Osteocyte (in vitro differentiated cells): Measurements from ENCODE around the gene ADAMTS18. TPM values are rescaled to one million over a fixed set of nuclear protein-coding genes. Genes with fewer than 3 reads are reported as not detected.
"Not testable (repeated sequence)": the region's sequence is repeated elsewhere in the genome, so short reads cannot be mapped to it uniquely, and the experiment has no call there.

Source experiments
- DNase-seq: peaks from one replicate; pipeline ENCODE4 v3.0.0; 2021; ENCODE audit warnings: mixed read lengths; ENCODE audit not compliant: unreplicated experiment; ENCODE audit errors: extremely low spot score
- H3K27ac Mint-ChIP-seq: one replicate; pipeline ENCODE4 v1.8.0; 2021; ENCODE audit warnings: mild to moderate bottlenecking, mixed read lengths; ENCODE audit not compliant: unreplicated experiment
- H3K27me3 Mint-ChIP-seq: one replicate; pipeline ENCODE4 v1.8.0; 2021; ENCODE audit warnings: mixed read lengths; ENCODE audit not compliant: unreplicated experiment
- H3K36me3 Mint-ChIP-seq: one replicate; pipeline ENCODE4 v1.8.0; 2021; ENCODE audit warnings: mixed read lengths; ENCODE audit not compliant: unreplicated experiment
- H3K4me1 Mint-ChIP-seq: one replicate; pipeline ENCODE4 v1.8.0; 2021; ENCODE audit warnings: mixed read lengths; ENCODE audit not compliant: unreplicated experiment
- H3K4me3 Mint-ChIP-seq: one replicate; pipeline ENCODE4 v1.8.0; 2021; ENCODE audit warnings: mild to moderate bottlenecking, moderate library complexity, mixed read lengths; ENCODE audit not compliant: unreplicated experiment
- H3K9me3 Mint-ChIP-seq: one replicate; pipeline ENCODE4 v1.8.0; 2021; ENCODE audit warnings: mixed read lengths; ENCODE audit not compliant: unreplicated experiment
- total RNA-seq: library from RNA; stranded (reverse); gene quantifications from 2 replicates; pipeline ENCODE4 v1.2.1, GENCODE V29; 2021
- TF ChIP-seq, protein P1 (sequence below): fragments of 200-600 bp; sonication (generic); IDR thresholded peaks from 2 replicates; pipeline ENCODE4 v1.5.0; 2021; ENCODE audit warnings: antibody characterized with exemption, mild to moderate bottlenecking, moderate library complexity

The ADAMTS18 gene
- total RNA-seq, 1 donor from 2014 or later = not detected

DNA sequence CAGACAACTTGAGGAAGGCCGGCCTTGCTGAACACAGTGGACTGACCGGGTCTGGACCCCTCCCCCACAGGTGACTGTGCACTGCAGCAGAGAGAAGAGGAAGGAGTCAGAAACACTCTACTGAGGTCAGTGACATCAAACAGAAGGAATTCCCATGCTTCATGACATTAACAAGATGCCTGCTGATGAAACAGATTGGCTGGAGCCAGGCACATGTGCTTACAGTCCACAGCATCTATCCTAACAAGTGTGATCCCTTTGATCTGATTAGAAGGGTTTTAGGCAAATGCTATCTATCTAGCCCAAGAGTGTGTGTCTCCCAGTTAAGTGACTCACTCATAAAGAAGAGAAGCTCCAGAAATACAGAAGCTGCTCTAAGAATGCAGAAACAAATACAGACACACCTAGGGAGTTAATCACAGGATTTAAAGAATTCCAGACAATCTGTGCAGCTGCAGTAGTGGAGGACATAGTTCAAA lies 145.5 kb downstream of the ADAMTS18 start:
- H3K27ac Mint-ChIP-seq = no peak overlapping the region
- no peak overlapping the region for H3K4me3 Mint-ChIP-seq
- peaks cover 9% of the 10 kb centered on the region for H3K4me1 Mint-ChIP-seq
- H3K9me3 Mint-ChIP-seq = no peaks in the 10 kb centered on the region
- TF ChIP-seq, protein P1, sequence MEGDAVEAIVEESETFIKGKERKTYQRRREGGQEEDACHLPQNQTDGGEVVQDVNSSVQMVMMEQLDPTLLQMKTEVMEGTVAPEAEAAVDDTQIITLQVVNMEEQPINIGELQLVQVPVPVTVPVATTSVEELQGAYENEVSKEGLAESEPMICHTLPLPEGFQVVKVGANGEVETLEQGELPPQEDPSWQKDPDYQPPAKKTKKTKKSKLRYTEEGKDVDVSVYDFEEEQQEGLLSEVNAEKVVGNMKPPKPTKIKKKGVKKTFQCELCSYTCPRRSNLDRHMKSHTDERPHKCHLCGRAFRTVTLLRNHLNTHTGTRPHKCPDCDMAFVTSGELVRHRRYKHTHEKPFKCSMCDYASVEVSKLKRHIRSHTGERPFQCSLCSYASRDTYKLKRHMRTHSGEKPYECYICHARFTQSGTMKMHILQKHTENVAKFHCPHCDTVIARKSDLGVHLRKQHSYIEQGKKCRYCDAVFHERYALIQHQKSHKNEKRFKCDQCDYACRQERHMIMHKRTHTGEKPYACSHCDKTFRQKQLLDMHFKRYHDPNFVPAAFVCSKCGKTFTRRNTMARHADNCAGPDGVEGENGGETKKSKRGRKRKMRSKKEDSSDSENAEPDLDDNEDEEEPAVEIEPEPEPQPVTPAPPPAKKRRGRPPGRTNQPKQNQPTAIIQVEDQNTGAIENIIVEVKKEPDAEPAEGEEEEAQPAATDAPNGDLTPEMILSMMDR = no peak
- no peaks in the 10 kb centered on the region for H3K36me3 Mint-ChIP-seq
- no peak for DNase-seq
- no peaks in the 10 kb centered on the region for H3K27me3 Mint-ChIP-seq

DNA sequence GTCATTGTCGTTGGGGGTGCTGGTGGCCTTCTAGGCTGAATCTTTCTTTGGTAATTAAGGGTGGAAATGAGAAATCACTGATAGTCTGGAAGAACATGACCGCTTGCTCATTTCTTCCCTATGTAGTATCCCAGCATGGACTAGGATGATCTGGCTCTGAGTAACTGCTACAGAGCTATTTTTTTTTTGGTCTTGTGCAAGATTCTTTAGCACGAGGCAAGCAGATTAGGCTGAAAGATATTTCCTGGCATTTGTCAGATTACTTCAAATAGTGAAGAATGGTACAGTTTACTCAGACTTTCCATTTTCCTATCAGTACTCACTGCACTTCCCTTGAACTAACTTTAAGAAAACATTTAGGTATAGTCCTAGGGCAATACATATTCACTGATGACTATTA lies 146.6 kb downstream of the ADAMTS18 start:
- no peak overlapping the region for H3K4me3 Mint-ChIP-seq
- no peaks in the 10 kb centered on the region for H3K36me3 Mint-ChIP-seq
- no peaks in the 10 kb centered on the region for H3K9me3 Mint-ChIP-seq
- TF ChIP-seq, protein P1 = no peak
- H3K27me3 Mint-ChIP-seq = no peaks in the 10 kb centered on the region
- DNase-seq = no peak
- H3K4me1 Mint-ChIP-seq = peaks cover 9% of the 10 kb centered on the region
- H3K27ac Mint-ChIP-seq = no peak overlapping the region

DNA sequence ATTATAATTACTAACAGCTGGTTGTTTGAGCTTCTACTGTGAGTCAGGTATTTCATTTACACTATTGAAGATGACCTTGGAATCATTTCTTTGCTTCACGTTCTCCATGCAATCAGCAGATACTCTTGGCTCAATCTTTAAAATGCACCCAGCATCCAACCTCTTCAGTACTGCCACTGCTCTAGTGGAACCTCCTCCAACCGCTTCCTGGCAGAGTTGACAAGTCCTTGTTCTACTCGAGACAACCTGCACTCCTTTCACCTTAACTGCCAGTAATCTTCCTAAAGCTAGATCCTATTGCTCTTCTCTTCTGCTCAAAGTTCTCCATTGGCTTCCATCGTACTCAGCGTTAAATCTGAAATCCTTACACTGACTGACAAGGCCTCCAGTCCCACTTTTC lies 149.2 kb downstream of the ADAMTS18 start:
- TF ChIP-seq, protein P1 = no peak
- Mint-ChIP-seq H3K27me3 (no peaks in the 10 kb centered on the region), H3K27ac (no peak overlapping the region), H3K36me3 (no peaks in the 10 kb centered on the region), H3K9me3 (no peaks in the 10 kb centered on the region), H3K4me3 (no peak overlapping the region), H3K4me1 (peaks cover 9% of the 10 kb centered on the region)
- DNase-seq = no peak

DNA sequence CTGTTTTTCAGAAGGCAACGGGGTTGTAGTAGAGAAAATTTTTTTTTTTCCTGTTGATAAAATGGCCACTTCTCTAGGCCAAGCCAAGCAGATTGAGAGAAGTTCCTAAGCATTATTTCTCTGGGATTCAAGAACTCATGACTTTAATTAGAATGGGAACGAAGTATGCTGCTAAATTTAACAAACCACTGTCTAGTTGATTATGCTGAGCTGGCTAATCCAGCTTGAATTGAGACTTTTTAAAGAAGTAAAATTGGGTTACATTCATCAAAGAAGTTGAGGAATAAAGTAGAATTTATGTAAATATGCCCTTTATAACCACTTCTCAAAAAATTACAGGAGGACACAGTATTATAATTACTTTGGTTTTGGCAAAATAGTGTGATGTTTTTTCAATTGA lies 152.5 kb downstream of the ADAMTS18 start:
- Mint-ChIP-seq H3K4me3 (no peak overlapping the region), H3K27ac (no peak overlapping the region), H3K4me1 (no peaks in the 10 kb centered on the region), H3K36me3 (no peaks in the 10 kb centered on the region), H3K27me3 (no peaks in the 10 kb centered on the region), H3K9me3 (no peaks in the 10 kb centered on the region)
- no peak for DNase-seq
- TF ChIP-seq, protein P1 = no peak

DNA sequence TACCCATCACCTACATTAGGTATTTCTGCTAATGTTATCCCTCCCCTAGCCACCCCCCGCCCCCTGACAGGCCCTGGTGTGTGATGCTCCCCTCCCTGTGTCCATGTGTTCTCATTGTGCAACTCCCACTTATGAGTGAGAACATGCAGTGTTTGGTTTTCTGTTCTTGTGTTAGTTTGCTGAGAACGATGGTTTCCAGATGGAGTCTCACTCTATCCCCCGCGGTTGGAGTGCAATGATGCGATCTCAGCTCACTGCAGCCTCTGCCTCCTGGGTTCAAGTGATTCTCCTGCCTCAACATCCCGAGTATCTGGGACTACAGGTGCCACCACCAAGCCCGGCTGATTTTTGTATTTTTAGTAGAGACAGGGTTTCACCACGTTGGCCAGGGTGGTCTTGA lies 155.5 kb downstream of the ADAMTS18 start:
- not testable (repeated sequence) for H3K9me3 Mint-ChIP-seq, H3K27ac Mint-ChIP-seq, H3K36me3 Mint-ChIP-seq, DNase-seq, H3K4me1 Mint-ChIP-seq, H3K4me3 Mint-ChIP-seq
- peaks cover 13% of the 10 kb centered on the region for H3K27me3 Mint-ChIP-seq

DNA sequence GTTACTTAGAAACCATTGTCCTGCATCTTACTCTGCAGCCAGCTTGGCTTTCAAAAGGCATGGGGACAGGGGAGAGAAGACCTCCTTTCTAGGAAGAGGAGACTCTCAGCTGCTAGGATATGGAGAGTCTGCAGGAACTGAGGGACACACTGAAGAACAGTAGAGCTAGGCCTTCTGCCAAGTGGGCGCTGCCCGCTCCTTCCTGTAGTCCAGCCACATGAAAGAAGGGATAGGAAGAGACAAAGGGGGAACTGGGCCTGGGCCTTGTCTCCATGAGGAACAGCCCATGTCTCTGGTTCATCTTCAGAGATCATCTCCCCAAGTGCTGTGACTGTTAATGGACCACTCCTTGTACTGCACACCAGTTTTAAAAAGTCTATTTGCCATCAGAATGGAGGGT lies 157.3 kb downstream of the ADAMTS18 start:
- TF ChIP-seq, protein P1 = no peak
- no peak overlapping the region for H3K27ac Mint-ChIP-seq
- no peak overlapping the region for H3K4me3 Mint-ChIP-seq
- H3K27me3 Mint-ChIP-seq = peaks cover 24% of the 10 kb centered on the region
- H3K36me3 Mint-ChIP-seq = no peaks in the 10 kb centered on the region
- DNase-seq = no peak
- no peaks in the 10 kb centered on the region for H3K9me3 Mint-ChIP-seq
- no peaks in the 10 kb centered on the region for H3K4me1 Mint-ChIP-seq
